Activated CD4-positive, CD25-positive, alpha-beta regulatory T cell treated with anti-CD3 and anti-CD28 coated beads, Interleukin-2, amount 50 U/mL, for 72 hours (primary cell): Measurements from ENCODE around the gene CIROP.

ENCODE experiments used
- DNase-seq: peaks from one replicate; pipeline ENCODE4 v3.0.0; 2021

Gene CIROP, protein sequence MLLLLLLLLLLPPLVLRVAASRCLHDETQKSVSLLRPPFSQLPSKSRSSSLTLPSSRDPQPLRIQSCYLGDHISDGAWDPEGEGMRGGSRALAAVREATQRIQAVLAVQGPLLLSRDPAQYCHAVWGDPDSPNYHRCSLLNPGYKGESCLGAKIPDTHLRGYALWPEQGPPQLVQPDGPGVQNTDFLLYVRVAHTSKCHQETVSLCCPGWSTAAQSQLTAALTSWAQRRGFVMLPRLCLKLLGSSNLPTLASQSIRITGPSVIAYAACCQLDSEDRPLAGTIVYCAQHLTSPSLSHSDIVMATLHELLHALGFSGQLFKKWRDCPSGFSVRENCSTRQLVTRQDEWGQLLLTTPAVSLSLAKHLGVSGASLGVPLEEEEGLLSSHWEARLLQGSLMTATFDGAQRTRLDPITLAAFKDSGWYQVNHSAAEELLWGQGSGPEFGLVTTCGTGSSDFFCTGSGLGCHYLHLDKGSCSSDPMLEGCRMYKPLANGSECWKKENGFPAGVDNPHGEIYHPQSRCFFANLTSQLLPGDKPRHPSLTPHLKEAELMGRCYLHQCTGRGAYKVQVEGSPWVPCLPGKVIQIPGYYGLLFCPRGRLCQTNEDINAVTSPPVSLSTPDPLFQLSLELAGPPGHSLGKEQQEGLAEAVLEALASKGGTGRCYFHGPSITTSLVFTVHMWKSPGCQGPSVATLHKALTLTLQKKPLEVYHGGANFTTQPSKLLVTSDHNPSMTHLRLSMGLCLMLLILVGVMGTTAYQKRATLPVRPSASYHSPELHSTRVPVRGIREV

GRCh38 chr14:23104591-23105347 lies at the start of gene CIROP:
Gene CIROP (minus strand): TSS chr14:23104989. CDS start chr14:23104920, 69 bp downstream.
- DNase-seq: no peak

DNA sequence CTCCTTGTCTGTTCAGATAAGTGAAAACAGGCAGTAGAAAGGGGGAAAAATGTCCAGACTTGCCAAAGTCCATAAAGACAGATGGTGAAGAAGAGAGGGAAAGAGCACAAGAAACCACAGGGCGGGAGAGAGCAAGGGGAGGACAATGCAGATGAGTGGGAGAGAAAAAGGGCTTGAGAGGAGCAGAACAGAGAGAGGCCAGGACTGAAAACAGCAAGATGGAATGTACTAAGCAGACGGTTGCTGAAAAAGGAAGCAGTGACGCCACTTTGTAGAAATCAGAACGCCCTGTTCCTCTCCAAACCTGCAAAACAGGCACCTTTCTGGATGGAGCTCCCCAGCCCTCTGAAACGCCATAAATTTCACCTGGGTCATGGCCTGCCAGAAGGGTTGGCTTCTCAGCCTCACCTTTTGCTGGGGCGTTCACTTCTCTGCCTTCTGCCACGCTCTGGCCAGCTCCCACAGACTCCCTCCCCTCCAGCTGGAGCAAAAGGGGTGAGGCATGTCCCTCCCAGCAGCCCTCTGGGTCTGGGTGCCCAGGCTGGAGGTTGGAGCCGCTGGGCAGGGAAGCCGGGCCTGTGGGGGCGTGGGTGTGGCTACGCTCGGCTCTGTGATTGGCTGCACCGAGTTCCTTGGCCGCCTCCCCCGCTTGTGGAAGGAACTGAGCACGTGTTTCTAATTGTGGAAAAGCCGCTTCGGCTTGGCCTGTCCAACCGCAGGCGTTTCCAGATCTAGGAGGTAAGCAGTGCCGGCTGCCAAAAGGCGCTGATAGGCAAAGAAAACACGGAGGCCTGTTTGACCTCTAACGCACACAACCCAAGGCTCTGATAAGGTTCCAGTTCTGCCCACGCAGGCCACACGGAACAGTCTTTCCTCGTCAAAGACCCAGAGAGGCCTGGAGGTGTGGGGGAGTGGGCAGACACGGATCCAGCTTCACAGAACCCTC lies 49.3 kb upstream of the CIROP start:
- no peak for DNase-seq

- no peak for DNase-seq
Observed at GRCh38 chr14:23151342-23151741, 46.6 kb upstream of the CIROP start.

GRCh38 chr14:23149745-23150144 lies 45.0 kb upstream of the CIROP start:
- DNase-seq: no peak

DNA sequence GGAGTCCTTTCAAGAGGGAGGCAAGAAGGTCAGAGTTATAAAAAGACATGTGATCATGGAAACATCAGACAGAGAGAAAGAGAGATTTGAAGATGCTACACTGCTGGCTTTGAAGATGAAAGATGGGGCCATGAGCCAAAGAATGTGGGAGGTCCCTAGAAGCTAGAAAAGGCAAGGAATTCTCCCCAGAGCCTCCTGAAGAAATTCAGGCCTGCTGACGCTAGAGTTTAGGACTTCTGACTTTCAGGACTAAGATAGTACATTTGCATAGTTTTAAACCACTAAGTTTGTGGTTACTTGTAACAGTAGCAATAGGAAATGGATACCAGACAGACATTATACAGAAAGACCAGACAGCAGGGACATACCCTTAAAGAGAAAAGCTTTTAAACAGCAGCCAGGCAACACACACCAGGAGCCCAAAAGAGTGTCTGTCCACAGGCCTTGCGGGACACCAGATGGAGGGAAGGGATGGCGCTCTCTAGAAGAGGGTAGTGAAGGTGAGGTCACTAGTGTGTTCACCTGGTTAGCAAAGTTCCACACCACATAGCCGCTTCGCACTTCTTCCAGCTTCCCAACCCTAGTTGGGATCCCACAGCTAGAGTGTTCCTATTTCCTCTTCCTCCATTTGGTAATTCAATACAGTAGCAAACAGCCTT lies 43.9 kb upstream of the CIROP start:
- DNase-seq: no peak

- DNase-seq: no peak
Observed at GRCh38 chr14:23147676-23148075, 42.9 kb upstream of the CIROP start.

- no peak for DNase-seq
Observed at GRCh38 chr14:23146980-23147379, 42.2 kb upstream of the CIROP start.

DNA sequence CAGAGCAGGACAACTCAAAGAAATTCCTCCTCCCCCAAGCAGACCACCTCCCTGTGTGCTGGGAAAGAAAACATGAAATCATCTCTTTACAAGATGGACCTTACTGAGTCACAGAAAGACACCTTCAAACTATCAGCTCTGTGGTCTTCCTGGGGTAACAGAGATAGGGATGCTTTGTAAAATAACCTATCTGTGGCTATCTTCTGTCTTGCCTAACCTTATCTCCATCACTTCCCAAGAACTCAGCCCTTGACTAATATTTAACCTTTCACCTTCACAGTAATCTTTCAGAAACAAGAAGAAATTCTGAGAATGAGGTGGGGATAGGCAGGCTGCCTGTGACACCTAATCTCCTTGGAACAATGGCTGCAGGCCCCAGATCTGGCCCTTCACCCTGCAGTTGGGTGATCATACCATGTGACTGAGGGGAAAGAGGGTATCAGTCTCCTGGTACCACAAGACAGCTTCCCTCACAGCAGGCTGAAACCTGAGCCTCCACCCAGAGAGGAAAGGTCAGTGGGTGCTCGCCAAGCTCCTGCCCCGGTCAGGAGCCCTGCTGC lies 41.6 kb upstream of the CIROP start:
- no peak for DNase-seq

- no peak for DNase-seq
Observed at GRCh38 chr14:23145794-23146350, 41.1 kb upstream of the CIROP start.

GRCh38 chr14:23143911-23144310 lies 39.1 kb upstream of the CIROP start:
- DNase-seq: no peak

GRCh38 chr14:23142826-23143225 lies 38.0 kb upstream of the CIROP start:
- no peak for DNase-seq

DNA sequence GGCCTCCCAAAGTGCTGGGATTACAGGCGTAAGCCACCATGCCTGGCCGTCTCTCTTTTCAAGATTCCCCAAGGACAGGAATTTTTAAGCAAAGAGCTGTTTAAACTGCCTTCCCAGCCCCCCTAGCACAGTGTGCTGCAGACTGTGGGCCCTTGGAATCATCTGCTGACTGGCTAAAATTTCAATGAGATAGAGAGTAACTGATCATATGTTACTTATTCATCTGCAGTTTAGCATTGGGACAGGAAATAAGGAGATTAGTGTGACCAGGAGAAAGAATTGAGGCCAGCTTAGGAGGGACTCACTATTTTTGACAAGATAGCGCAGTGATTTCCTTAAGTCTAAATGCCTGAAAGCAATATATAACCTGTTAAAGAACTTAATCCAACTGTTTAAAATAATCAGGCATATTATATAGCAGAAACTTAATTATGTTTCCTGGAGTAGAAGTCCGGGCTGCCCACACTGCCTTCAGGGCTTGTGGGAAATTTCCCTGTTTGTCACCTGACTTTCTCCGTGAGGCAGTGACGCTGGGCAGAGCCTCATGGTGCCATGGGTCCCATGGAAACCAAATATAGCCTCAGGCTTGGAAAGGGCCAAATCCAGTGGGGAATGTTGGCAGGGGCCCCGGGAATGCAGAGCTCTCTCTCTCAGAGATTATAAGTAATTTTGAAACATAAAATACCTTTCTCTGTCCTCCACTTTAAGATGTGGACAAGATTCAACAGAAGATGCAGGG lies 37.1 kb upstream of the CIROP start:
- no peak for DNase-seq

DNA sequence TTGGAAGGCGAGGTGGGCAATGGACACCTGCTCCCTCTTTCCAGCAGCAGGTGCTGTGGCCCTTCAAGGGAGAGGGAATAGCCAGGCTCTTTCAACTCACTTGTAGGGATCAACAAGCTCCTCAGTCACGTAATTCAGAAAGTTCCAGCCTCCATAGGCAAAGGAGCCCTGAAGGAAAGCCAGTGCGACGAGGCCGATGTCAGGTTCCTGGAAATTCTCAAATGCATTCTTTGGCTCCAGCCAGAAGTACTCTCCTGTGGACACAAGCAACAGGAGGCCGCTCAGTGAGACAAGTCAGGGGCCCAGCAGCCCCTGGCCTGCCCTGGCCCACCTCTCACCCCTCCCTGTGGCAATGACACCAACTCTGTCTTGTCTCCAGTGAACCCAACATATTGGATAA lies 35.6 kb upstream of the CIROP start:
- no peak for DNase-seq

DNA sequence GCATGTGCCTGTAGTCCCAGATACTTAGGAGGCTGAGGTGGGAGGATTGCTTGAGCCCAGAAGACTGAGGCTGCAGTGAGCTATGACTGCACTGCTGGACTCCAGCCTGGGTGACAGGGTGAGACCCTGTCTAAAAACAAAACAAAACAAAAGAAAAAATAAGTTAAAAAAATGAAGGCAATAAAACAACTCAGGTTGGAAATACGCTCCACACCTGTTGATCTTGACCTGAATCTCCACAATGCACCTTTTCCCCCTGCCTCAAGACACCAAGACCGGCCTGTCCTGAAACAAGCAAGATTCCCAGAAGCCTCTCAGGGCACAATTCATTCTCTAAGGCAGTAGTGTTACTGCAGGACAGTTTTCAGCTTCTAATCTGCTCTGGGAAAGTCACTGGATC lies 35.1 kb upstream of the CIROP start:
- no peak for DNase-seq

GRCh38 chr14:23137813-23138535 lies 33.2 kb upstream of the CIROP start:
- no peak for DNase-seq

- no peak for DNase-seq
Observed at GRCh38 chr14:23137192-23137812, 32.5 kb upstream of the CIROP start.

GRCh38 chr14:23136566-23137133 lies 31.9 kb upstream of the CIROP start:
- DNase-seq: no peak

DNA sequence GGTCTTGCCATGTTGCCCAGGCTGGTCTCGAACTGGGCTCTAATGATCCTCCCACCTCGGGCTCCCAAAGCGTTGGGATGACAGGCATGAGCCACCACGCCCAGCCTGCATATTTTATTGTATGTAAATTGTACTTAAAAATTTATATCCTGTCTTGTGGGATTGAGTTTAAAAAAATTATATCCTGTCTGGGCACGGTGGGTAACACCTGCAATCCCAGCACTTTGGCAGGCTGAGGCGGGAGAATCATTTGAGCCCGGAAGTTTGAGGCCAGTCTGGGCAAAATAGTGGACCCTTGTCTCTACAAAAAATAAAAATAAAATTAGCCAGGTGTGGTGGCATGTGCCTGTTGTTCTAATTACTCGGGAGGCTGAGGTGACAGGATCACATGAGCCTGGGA lies 28.2 kb upstream of the CIROP start:
- DNase-seq: no peak

DNA sequence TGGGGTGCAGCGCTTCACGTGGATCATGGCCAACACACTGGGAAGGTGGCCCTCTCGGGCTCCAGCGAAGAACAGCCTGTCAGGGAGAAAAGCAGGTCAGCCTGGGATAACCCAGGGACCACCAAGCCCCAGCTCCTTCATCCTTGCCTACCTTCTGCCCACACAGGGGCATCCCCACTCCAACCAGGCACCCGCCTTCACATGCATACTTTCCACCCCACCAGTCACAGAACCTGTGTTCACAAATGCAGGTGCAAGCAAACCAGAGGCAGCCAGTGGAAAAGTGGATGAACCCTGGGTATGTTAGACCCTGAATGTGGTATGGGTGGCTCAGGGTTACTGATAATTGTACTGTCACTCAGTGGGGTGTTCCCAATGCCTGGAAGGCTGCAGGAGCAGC lies 26.7 kb upstream of the CIROP start:
- no peak for DNase-seq
